ENCODE results near the gene MYL6. TPM values are rescaled to one million over a fixed set of nuclear protein-coding genes. Genes with fewer than 3 reads are reported as not detected.

The MYL6 gene
- total RNA-seq, 4 donors from 2014 or later = 1,233 to 3,440 (median 2,458) TPM

GRCh38 chr12:56143870-56144269 lies 14.3 kb upstream of the MYL6 start:
- TF ChIP-seq CTCF (IDR thresholded peaks at IDR 0.05) (no peak), POLR2A (IDR thresholded peaks at IDR 0.05) (peak; percentile 26), POLR2AphosphoS5 (IDR thresholded peaks at IDR 0.05) (peak in 2 of 3 donors; percentile 22 to 24), EP300 (IDR thresholded peaks at IDR 0.05; ENCODE audit: low read depth) (no peak)
- no peaks in the 10 kb centered on the region for H3K27me3 ChIP-seq
- no peak overlapping the region for H3K4me3 ChIP-seq
- peak; percentile 62 for DNase-seq
- H3K27ac ChIP-seq = peak overlapping the region; percentile 11 to 66 (median 56)
- in situ Hi-C loops (cut with MboI; ENCODE audit: low pct_ligation_motif_present in 1 of 4, low pct_unique_long_range_greater_than_20kb in 1 of 4, low sequenced_read_pairs in 3 of 4) = no loop called here
- H3K4me1 ChIP-seq = peaks cover 6 to 38% (median 13%) of the 10 kb centered on the region in 4 donors
- H3K9me3 ChIP-seq = no peaks in the 10 kb centered on the region
- intact Hi-C loops (cut with DNase I; ENCODE audit: low total_unique reads) = no loop called here
- H3K36me3 ChIP-seq = peaks cover 0 to 37% (median 15%) of the 10 kb centered on the region in 4 donors
- 73% methylated on average over 8 of the region's 8 CpGs; no CpG with 5 or more reads in 1 of the 2 donors for WGBS, 2 donors (ENCODE audit: low coverage in 1 of 2)

GRCh38 chr12:56145217-56145616 lies 12.9 kb upstream of the MYL6 start:
- 79 to 85% methylated on average over 3 of the region's 3 CpGs for WGBS, 2 donors (ENCODE audit: low coverage in 1 of 2)
- DNase-seq = no peak
- TF ChIP-seq CTCF (IDR thresholded peaks at IDR 0.05) (no peak), POLR2AphosphoS5 (IDR thresholded peaks at IDR 0.05) (no peak), EP300 (IDR thresholded peaks at IDR 0.05; ENCODE audit: low read depth) (no peak), POLR2A (IDR thresholded peaks at IDR 0.05) (no peak)
- Histone ChIP-seq H3K27ac (peak overlapping the region in 2 of 4 donors; percentile 11 to 58), H3K4me1 (peaks cover 6 to 38% (median 13%) of the 10 kb centered on the region in 4 donors), H3K9me3 (no peaks in the 10 kb centered on the region), H3K4me3 (no peak overlapping the region), H3K27me3 (no peaks in the 10 kb centered on the region), H3K36me3 (peaks cover 0 to 23% (median 8%) of the 10 kb centered on the region in 4 donors)
- in situ Hi-C loops (cut with MboI; ENCODE audit: low pct_ligation_motif_present in 1 of 4, low pct_unique_long_range_greater_than_20kb in 1 of 4, low sequenced_read_pairs in 3 of 4) (no loop called here), intact Hi-C loops (cut with DNase I; ENCODE audit: low total_unique reads) (no loop called here)

- DNase-seq = peak; percentile 73
- TF ChIP-seq CTCF (IDR thresholded peaks at IDR 0.05) = peak in 1 of 5 experiments; percentile 9
- no peak for TF ChIP-seq EP300 (IDR thresholded peaks at IDR 0.05; ENCODE audit: low read depth)
- TF ChIP-seq POLR2A (IDR thresholded peaks at IDR 0.05) = peak; percentile 43
- peak; percentile 30 to 84 (median 73) for TF ChIP-seq POLR2AphosphoS5 (IDR thresholded peaks at IDR 0.05)
- Histone ChIP-seq H3K4me3 (no peak overlapping the region), H3K4me1 (peaks cover 12 to 52% (median 23%) of the 10 kb centered on the region in 4 donors), H3K9me3 (no peaks in the 10 kb centered on the region), H3K27me3 (no peaks in the 10 kb centered on the region), H3K36me3 (peaks cover 0 to 20% (median 5%) of the 10 kb centered on the region in 4 donors), H3K27ac (peak overlapping the region; percentile 74 to 77 (median 76))
- intact Hi-C loops (cut with DNase I; ENCODE audit: low total_unique reads) (no loop called here), in situ Hi-C loops (cut with MboI; ENCODE audit: low pct_ligation_motif_present in 1 of 4, low pct_unique_long_range_greater_than_20kb in 1 of 4, low sequenced_read_pairs in 3 of 4) (no loop called here)
- WGBS, 2 donors (ENCODE audit: low coverage in 1 of 2) = 50 to 53% methylated on average over 10 to 13 of the region's 13 CpGs
These were observed 11.4 kb upstream of the MYL6 start for GRCh38 chr12:56146492-56147460.

- TF ChIP-seq POLR2AphosphoS5 (IDR thresholded peaks at IDR 0.05) (peak in 2 of 3 donors; percentile 36 to 37), EP300 (IDR thresholded peaks at IDR 0.05; ENCODE audit: low read depth) (no peak)
- Histone ChIP-seq H3K36me3 (no peaks in the 10 kb centered on the region), H3K27ac (peak overlapping the region in 2 of 4 donors; percentile 92 to 98), H3K4me3 (no peak overlapping the region), H3K9me3 (no peaks in the 10 kb centered on the region), H3K4me1 (peaks cover 20 to 46% (median 31%) of the 10 kb centered on the region in 4 donors), H3K27me3 (no peaks in the 10 kb centered on the region)
- intact Hi-C loops (cut with DNase I; ENCODE audit: low total_unique reads) (no loop called here), in situ Hi-C loops (cut with MboI; ENCODE audit: low pct_ligation_motif_present in 1 of 4, low pct_unique_long_range_greater_than_20kb in 1 of 4, low sequenced_read_pairs in 3 of 4) (no loop called here)
- WGBS, 2 donors (ENCODE audit: low coverage in 1 of 2) = 59 to 65% methylated on average over 3 of the region's 3 CpGs
- DNase-seq = no peak
These were observed 7.6 kb upstream of the MYL6 start for GRCh38 chr12:56150563-56150962.
